ENCODE measurements around the gene LARP1B. TPM values are rescaled to one million over a fixed set of nuclear protein-coding genes. Genes with fewer than 3 reads are reported as not detected.
A peak's percentile ranks its signal among the peaks of the same experiment; 100 is the strongest.
"Not testable (repeated sequence)": the region's sequence is repeated elsewhere in the genome, so short reads cannot be mapped to it uniquely, and the experiment has no call there.

The LARP1B gene
- total RNA-seq, 3 donors from 2014 or later: 21.8 to 31.1 (median 29.0) TPM

GRCh38 chr4:128241425-128241913, 180.4 kb downstream of the LARP1B start:
- TF ChIP-seq POLR2A (IDR thresholded peaks at IDR 0.05) (no peak), POLR2AphosphoS5 (IDR thresholded peaks at IDR 0.05) (no peak), CTCF (IDR thresholded peaks at IDR 0.05) (no peak)
- Histone ChIP-seq H3K4me1 (no peaks in the 10 kb centered on the region), H3K27me3 (no peaks in the 10 kb centered on the region), H3K4me3 (no peak overlapping the region), H3K27ac (peak overlapping the region; percentile 51 to 52), H3K36me3 (no peaks in the 10 kb centered on the region), H3K9me3 (no peaks in the 10 kb centered on the region)
- peak; percentile 62 to 76 for DNase-seq (ENCODE audit: low spot score in 2 of 2)
- intact Hi-C loops (cut with DNase I; ENCODE audit: low total_unique reads): no loop called here

- H3K36me3 ChIP-seq: no peaks in the 10 kb centered on the region
- H3K27ac ChIP-seq: peak overlapping the region; percentile 51 to 52
- intact Hi-C loops (cut with DNase I; ENCODE audit: low total_unique reads): no loop called here
- no peaks in the 10 kb centered on the region for H3K27me3 ChIP-seq
- H3K4me1 ChIP-seq: no peaks in the 10 kb centered on the region
- DNase-seq (ENCODE audit: low spot score in 2 of 2): no peak
- no peak for TF ChIP-seq POLR2AphosphoS5 (IDR thresholded peaks at IDR 0.05)
- TF ChIP-seq POLR2A (IDR thresholded peaks at IDR 0.05): no peak
- TF ChIP-seq CTCF (IDR thresholded peaks at IDR 0.05): no peak
- no peak overlapping the region for H3K4me3 ChIP-seq
- H3K9me3 ChIP-seq: no peaks in the 10 kb centered on the region
Measured at GRCh38 chr4:128241981-128242380, 180.9 kb downstream of the LARP1B start.

GRCh38 chr4:128242601-128243000, 181.5 kb downstream of the LARP1B start:
- H3K36me3 ChIP-seq: no peaks in the 10 kb centered on the region

GRCh38 chr4:128244379-128244778, 183.3 kb downstream of the LARP1B start:
- H3K9me3 ChIP-seq: peaks cover 0 to 9% of the 10 kb centered on the region in 2 donors
- intact Hi-C loops (cut with DNase I; ENCODE audit: low total_unique reads): no loop called here

More at GRCh38 chr4:128242601-128243000, 181.5 kb downstream of the LARP1B start:
- Histone ChIP-seq H3K27me3 (no peaks in the 10 kb centered on the region), H3K4me3 (no peak overlapping the region), H3K27ac (no peak overlapping the region), H3K9me3 (peaks cover 0 to 1% of the 10 kb centered on the region in 2 donors), H3K4me1 (no peaks in the 10 kb centered on the region)
- DNase-seq (ENCODE audit: low spot score in 2 of 2): no peak
- TF ChIP-seq CTCF (IDR thresholded peaks at IDR 0.05): no peak
- no peak for TF ChIP-seq POLR2A (IDR thresholded peaks at IDR 0.05)
- no peak for TF ChIP-seq POLR2AphosphoS5 (IDR thresholded peaks at IDR 0.05)
- intact Hi-C loops (cut with DNase I; ENCODE audit: low total_unique reads): no loop called here

GRCh38 chr4:128245391-128245790, 184.3 kb downstream of the LARP1B start:
- H3K27ac ChIP-seq; H3K36me3 ChIP-seq; H3K4me3 ChIP-seq; DNase-seq (ENCODE audit: low spot score in 2 of 2); H3K27me3 ChIP-seq; H3K4me1 ChIP-seq; intact Hi-C loops (cut with DNase I; ENCODE audit: low total_unique reads): not testable (repeated sequence)
- peaks cover 0 to 15% of the 10 kb centered on the region in 2 donors for H3K9me3 ChIP-seq

More at GRCh38 chr4:128244379-128244778, 183.3 kb downstream of the LARP1B start:
- no peak overlapping the region for H3K4me3 ChIP-seq
- H3K27ac ChIP-seq: no peak overlapping the region
- no peaks in the 10 kb centered on the region for H3K36me3 ChIP-seq
- TF ChIP-seq POLR2A (IDR thresholded peaks at IDR 0.05) (no peak), CTCF (IDR thresholded peaks at IDR 0.05) (no peak), POLR2AphosphoS5 (IDR thresholded peaks at IDR 0.05) (no peak)
- no peak for DNase-seq (ENCODE audit: low spot score in 2 of 2)
- no peaks in the 10 kb centered on the region for H3K4me1 ChIP-seq
- H3K27me3 ChIP-seq: no peaks in the 10 kb centered on the region

- DNase-seq (ENCODE audit: low spot score in 2 of 2): no peak
- intact Hi-C loops (cut with DNase I; ENCODE audit: low total_unique reads): no loop called here
Measured at GRCh38 chr4:128247906-128248305, 186.8 kb downstream of the LARP1B start.

More at GRCh38 chr4:128247906-128248305, 186.8 kb downstream of the LARP1B start:
- Histone ChIP-seq H3K36me3 (no peaks in the 10 kb centered on the region), H3K4me1 (no peaks in the 10 kb centered on the region), H3K27ac (no peak overlapping the region), H3K27me3 (no peaks in the 10 kb centered on the region), H3K4me3 (no peak overlapping the region), H3K9me3 (peaks cover 0 to 15% of the 10 kb centered on the region in 2 donors)
- no peak for TF ChIP-seq POLR2A (IDR thresholded peaks at IDR 0.05)
- no peak for TF ChIP-seq CTCF (IDR thresholded peaks at IDR 0.05)
- no peak for TF ChIP-seq POLR2AphosphoS5 (IDR thresholded peaks at IDR 0.05)
